KG1 (cell line): ENCODE results near the gene CAVIN2.

Experiments used
- DNase-seq: peaks from one replicate; lab custom pipeline; 2025; lab: John Stamatoyannopoulos, UW

Gene CAVIN2

GRCh38 chr2:191864628-191865374 lies 17.9 kb upstream of the CAVIN2 start:
- no peak for DNase-seq

- DNase-seq, result no peak
Observed at GRCh38 chr2:191863988-191864387, 17.1 kb upstream of the CAVIN2 start.

DNA sequence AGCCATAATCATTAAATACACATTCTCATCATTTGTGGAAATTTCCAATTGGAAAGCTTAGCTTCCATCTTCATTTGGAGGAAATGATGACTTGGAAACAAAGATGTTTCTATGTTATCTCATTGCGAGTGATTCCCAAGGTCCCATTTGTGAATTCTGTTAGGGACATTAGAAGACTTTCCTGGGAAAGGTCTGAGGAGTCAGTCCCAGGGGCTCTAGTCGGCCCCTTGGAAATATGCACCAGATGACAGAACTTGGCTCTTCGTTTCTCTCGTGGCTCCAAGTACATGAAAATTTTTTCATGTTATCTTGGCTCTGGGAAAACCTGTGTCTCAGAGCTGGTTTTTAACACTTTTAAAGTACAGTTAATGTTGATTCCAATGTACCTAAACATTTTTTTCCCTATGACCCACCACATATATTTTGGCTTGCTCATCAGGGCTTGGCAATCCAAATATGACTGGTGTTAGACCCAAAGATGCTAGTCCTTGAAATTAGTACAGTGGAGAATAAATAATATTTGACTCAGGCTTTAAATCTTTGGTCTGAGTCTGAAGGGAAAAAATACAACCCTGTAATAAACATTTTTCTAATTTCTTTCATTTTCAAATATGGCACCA lies 15.4 kb upstream of the CAVIN2 start:
- no peak for DNase-seq

GRCh38 chr2:191860760-191861466 lies 14.0 kb upstream of the CAVIN2 start:
- no peak for DNase-seq

GRCh38 chr2:191859681-191860080 lies 12.8 kb upstream of the CAVIN2 start:
- no peak for DNase-seq

- DNase-seq, result no peak
Observed at GRCh38 chr2:191857886-191858285, 11.0 kb upstream of the CAVIN2 start.

DNA sequence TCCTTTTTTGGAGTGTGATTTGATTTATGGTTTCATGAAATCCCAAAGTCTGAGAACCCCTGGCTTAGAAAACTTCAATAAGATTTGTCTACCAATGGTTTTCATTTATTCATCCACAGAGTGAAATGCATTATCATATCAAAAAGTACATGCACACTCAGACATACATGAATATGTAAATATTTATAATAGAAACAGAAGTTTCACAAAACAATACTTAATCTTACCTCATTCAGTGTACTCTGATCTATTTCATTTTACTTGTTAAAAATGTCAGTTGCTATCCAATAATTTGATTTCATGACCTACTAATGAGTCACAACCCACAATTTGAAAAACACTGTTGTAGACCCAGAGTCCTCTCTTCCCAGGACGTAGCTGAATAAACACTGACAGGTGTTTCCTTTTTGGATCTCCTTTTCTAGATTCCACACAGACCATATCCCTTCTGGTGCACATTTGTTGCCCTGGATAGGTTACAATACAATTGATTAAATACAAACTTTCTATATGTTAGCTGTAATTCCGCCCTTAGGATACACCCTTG lies 10.4 kb upstream of the CAVIN2 start:
- DNase-seq, result no peak

DNA sequence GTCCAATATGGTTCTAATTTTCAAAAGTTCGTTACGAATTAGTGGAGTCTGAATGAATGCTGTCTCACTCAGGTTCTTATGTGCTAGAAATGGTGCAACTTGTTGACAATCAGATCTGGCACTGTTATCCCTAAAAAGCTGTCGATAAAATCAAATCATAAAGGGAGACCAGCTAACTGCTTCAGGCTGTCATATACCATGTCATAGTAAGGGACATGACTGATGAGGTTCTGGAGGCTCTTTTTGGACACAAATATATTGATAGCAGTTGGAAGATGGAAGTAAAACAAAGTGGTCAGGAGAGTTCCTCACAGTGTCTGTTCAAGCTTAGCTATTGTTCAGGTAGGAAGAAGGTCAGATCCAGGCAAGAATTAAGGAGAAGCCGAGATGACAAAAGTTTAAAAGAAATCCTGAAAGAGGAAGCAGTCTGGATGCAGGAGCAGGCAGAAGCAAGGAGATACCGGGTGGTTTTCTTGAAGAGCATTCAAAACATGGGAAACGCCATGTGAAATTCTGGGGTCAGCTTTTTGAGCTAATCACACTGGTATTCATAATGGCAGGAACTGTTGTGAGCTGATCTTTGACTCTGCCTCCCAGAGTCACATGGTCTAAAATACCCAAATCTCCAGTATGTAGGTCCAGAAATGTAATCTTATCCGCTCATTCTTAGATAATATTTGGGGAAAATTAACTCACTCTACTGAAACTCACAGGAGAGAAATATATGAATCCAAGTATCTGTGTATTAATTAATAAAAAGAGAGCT lies 9.4 kb upstream of the CAVIN2 start:
- no peak for DNase-seq

DNA sequence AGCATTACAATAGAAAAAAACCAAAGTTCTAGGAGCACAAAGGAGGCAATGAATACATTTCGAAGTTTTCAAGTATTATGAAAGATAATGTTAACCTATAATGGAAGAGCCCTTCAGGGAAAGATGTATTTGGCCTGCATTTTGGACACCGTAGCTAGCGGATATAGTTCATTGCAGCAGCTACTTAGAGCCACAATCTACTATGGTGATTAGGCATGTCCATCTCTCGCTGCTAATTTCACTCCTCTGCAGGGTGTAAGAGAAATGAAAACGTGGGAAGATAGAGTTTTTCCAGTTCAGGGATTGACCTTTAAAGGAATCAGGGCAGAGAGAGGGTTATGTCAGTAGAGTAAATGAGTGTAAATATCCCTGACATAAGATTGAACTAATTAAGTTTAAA lies 8.5 kb upstream of the CAVIN2 start:
- DNase-seq, result no peak

DNA sequence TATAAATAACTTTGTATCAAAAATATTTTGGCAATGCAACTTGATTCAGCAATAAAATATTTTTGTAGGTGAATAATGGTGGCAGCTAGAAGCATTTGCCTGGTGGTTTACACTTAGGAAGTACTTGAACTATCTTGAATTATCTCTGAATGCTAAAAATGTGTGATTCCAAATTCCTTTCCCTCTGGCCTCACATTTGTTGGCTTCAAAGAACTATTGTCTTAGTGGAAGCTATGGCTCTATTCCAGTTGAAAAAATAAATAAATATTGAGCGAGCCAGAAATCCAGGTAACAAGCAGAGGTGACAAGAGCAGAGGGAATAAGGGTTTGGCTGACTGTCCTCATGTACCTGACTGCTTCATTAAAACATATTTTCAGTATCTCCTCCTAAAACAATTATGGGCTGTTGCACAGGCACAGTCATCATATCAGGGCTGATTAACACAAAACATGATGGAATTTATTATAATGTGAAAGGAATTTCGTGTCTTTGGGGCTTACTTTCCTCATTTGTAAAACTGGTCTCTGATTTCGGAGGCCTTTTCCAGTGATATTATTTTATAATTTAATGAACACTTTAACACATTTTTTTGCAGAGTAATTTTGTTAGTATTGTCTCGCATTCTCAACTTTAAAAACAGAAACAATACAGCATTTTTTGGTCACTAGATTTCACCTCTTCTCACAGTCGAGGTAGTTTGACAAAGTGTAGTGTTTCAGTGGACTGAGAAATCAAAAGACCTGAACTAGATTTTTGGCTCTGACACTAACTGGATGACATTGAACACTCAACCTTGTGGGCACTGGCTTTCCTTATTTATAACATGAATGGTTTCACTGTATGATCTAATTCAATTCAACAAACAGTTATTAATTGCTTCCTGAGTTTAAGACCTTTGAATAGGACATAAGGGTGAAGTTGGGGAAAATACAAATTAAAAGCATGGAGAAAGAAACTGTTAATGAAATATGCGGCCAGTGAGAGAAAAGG lies 7.8 kb upstream of the CAVIN2 start:
- DNase-seq, result no peak

- no peak for DNase-seq
Observed at GRCh38 chr2:191853843-191854242, 7.0 kb upstream of the CAVIN2 start.

DNA sequence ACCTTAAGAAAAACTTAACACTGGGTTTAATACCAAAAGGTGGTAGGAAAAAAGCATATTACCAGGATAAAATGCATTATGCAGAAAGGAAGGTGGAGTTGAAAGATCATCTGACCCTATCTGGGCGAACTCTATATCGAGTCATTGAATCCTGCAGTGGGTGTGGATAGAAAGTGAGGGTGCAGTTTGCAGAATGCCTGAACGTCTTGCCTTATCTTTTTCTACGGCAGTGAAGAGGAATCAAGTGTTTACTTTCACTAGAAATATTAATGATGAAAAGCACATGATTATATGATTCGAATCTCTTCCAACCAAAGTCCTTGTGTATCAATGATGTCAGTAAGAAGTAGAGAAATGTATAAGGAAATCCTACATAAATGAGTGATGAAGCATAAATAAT lies 4.3 kb upstream of the CAVIN2 start:
- DNase-seq, result no peak

DNA sequence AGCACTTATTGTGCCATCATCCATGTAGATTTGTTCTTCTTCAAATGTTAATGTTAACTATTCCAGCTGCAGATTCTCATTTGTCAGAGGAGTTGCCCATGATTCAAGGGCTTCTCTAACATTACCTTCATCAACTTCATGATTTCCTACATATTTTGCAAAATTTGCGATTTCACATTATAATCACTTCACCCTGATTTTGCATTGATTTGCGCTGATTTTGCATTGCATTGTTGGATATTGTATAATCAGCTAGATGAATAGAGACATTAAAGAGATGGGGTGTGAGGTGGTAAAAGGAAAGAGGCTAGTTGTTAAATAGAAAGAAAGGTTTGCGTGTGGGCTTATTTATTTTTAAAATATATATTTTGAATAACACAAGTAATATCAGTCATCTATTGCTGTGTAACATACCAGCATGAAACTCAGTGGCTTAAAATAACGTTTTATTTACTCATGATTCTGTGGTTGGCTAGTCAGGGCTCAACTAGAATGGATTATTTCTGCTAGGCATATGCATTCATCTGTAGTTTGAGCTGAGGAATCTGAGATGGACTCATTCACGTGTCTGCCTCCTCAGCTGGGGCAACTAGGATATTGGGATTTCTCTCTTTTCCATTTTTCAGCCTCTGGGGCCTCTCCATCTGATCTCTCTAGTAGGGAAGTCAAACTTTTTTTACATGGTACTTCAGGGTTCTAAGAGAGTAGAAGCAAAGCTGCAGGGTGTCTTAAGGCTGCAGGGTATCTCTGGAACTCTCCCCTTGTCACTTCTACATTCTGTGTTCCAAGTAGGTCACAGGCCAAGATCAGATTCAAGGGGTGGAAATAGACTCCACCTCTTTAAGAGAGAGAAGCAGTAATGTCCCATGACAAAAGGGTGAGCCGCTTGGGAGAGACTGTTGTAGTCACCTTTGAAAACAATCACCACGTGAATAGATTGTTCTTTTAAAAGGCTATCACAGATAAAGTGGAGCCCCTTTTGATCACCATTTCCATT lies 2.2 kb upstream of the CAVIN2 start:
- DNase-seq, result no peak

GRCh38 chr2:191847764-191848163 lies 876 bp upstream of the CAVIN2 start:
- no peak for DNase-seq

- no peak for DNase-seq
Observed at GRCh38 chr2:191845876-191846514, 893 bp downstream of the CAVIN2 start.

DNA sequence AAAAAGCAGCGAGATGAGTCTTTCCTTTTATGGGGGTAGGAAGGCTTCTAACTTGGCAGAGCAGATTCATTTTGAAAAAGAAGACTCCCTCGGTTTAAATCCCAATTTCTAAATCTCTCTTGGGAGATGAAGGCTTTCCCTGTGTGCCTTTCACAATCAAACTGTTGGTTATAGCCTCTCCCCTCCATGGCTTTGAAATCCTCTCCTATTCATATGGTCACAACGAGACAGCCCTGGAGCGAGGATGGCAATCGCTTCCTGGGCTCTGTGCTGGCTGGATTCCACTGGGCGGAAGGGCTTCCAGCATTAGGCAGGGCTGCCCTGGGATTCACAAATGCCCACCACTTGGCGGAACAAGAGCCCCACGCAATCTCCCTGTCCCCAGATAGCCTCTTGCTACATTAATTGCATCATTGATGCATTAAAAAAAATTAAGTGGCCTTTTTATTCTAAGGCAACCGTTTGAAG lies 1.6 kb downstream of the CAVIN2 start:
- no peak for DNase-seq

GRCh38 chr2:191844706-191845105 lies 2.2 kb downstream of the CAVIN2 start:
- DNase-seq, result no peak

DNA sequence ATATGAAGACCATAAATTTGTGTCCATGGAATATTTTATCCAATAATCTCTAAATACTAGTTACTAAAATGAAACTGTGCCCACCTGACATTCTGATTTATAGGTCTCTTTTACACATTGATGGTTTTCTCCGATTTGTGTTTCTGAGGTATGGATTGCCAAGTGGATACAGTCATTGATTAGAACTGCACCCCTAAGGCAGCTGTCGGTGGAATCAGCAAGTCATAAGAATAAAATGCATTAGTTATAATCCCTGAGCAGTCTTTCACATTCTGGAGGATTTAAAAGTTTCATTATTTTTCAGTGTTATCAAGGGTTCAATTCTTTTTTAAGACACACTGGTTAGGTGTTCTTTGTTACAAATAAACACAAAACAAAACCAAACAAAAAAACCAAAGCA lies 6.0 kb downstream of the CAVIN2 start:
- no peak for DNase-seq
